HepG2 (cell line): ENCODE data around the gene SDHAF3. TPM values are rescaled to one million over a fixed set of nuclear protein-coding genes. Genes with fewer than 3 reads are reported as not detected.

Source experiments
- ATF7 ChIP-seq, 2 experiments: fragments of 450-650 bp in 1 of 2; sonication (generic) in 1 of 2; formaldehyde crosslinking in 1 of 2; IDR thresholded peaks; 2 replicates each; pipeline versions ENCODE4 v1.4.0 to v1.6.1; 2016 to 2020; ENCODE audit warnings: antibody characterized with exemption in 1 of 2, mild to moderate bottlenecking in 1 of 2, missing genetic modification reagents in 1 of 2
- CENPX ChIP-seq: sonication (generic); formaldehyde crosslinking; IDR thresholded peaks from 2 replicates; pipeline ENCODE4 v1.9.0; 2021; ENCODE audit warnings: mild to moderate bottlenecking, missing genetic modification reagents, moderate library complexity
- CSRNP1 ChIP-seq: sonication (generic); formaldehyde crosslinking; IDR thresholded peaks from 2 replicates; pipeline ENCODE4 v1.8.1; 2023; ENCODE audit warnings: mild to moderate bottlenecking, missing genetic modification reagents
- EZH2 ChIP-seq: conservative IDR thresholded peaks from 2 replicates; pipeline ENCODE4 v1.6.1; 2012; ENCODE audit warnings: mild to moderate bottlenecking, low read depth, low read length, moderate library complexity
- HNF4A ChIP-seq: sonication (generic); formaldehyde crosslinking; IDR thresholded peaks from 2 replicates; pipeline ENCODE4 v1.4.0; 2020; ENCODE audit warnings: missing genetic modification reagents
- MLLT10 ChIP-seq: sonication (generic); formaldehyde crosslinking; IDR thresholded peaks from 2 replicates; pipeline ENCODE4 v1.4.0; 2020; ENCODE audit warnings: missing genetic modification reagents
- RFXAP ChIP-seq: sonication (generic); formaldehyde crosslinking; IDR thresholded peaks from 2 replicates; pipeline ENCODE4 v1.4.0; 2020; ENCODE audit warnings: missing genetic modification reagents, borderline replicate concordance
- SOX13 ChIP-seq, 3 experiments: fragments of 450-650 bp in 1 of 3; sonication (generic) in 1 of 3; formaldehyde crosslinking in 1 of 3; IDR thresholded peaks in 2 of 3; conservative IDR thresholded peaks in 1 of 3; 2 replicates each; pipeline versions ENCODE4 v1.5.0 to v1.6.1; 2016 to 2020; ENCODE audit warnings: antibody characterized with exemption in 1 of 3, mild to moderate bottlenecking in 1 of 3, missing compliant biosample characterization in 1 of 3, missing genetic modification reagents in 1 of 3, moderate library complexity in 1 of 3
- ZBTB38 ChIP-seq: sonication (generic); formaldehyde crosslinking; IDR thresholded peaks from 2 replicates; pipeline ENCODE4 v1.5.1; 2020; ENCODE audit warnings: mild to moderate bottlenecking, missing genetic modification reagents
- ZBTB42 ChIP-seq: sonication (generic); formaldehyde crosslinking; IDR thresholded peaks from 2 replicates; pipeline ENCODE4 v1.5.0; 2020; ENCODE audit warnings: mild to moderate bottlenecking, missing genetic modification reagents
- ZFP36 ChIP-seq: fragments of 150-350 bp; IDR thresholded peaks from 2 replicates; pipeline ENCODE4 v1.6.1; 2018; ENCODE audit warnings: borderline replicate concordance, low read length, low read depth; ENCODE audit not compliant: partially characterized antibody
- ZNF274 ChIP-seq: sonication (generic); formaldehyde crosslinking; IDR thresholded peaks from 2 replicates; pipeline ENCODE4 v1.5.1; 2020; ENCODE audit warnings: mild to moderate bottlenecking, missing genetic modification reagents
- ZNF597 ChIP-seq: sonication (generic); formaldehyde crosslinking; IDR thresholded peaks from 2 replicates; pipeline ENCODE4 v1.5.0; 2020; ENCODE audit warnings: missing genetic modification reagents
- ZNF775 ChIP-seq: sonication (generic); formaldehyde crosslinking; IDR thresholded peaks from 2 replicates; pipeline ENCODE4 v1.4.0; 2020; ENCODE audit warnings: missing genetic modification reagents, mild to moderate bottlenecking, moderate library complexity, borderline replicate concordance
- ZNF83 ChIP-seq: sonication (generic); formaldehyde crosslinking; IDR thresholded peaks from 2 replicates; pipeline ENCODE4 v1.4.0; 2020; ENCODE audit warnings: missing genetic modification reagents, mild to moderate bottlenecking, borderline replicate concordance
- polyA plus RNA-seq, 8 experiments: library from polyadenylated mRNA; depleted of rRNA in 3 of 8; stranded (reverse) in 7 of 8; unstranded in 1 of 8; fragments of >200 nt; fragmentation: Illumina TruSeq in 4 of 8; extraction: Trizol in 4 of 8; gene quantifications; 2 replicates each; pipeline versions ENCODE4 v1.2.1 to v1.2.3, GENCODE V29; 2011 to 2016; ENCODE audit warnings: low read depth in 4 of 8, missing spikeins in 1 of 8, mixed read lengths in 1 of 8; ENCODE audit not compliant: insufficient read depth in 1 of 8
- total RNA-seq, 5 experiments: library from RNA; depleted of rRNA; stranded (reverse); fragments of >200 nt; fragmentation: Illumina TruSeq; extraction: Trizol; gene quantifications; 2 replicates each; pipeline ENCODE4 v1.2.3, GENCODE V29; 2016; ENCODE audit warnings: low read depth in 1 of 5
- TF ChIP-seq, protein P1 (sequence below): IDR thresholded peaks from 2 replicates; pipeline ENCODE4 v1.6.1; 2012; ENCODE audit warnings: low read length, improper control_type of control experiment
- TF ChIP-seq, protein P2 (sequence below): sonication (generic); formaldehyde crosslinking; IDR thresholded peaks from 2 replicates; pipeline ENCODE4 v1.4.0; 2020; ENCODE audit warnings: missing genetic modification reagents, borderline replicate concordance

SDHAF3 gene
- total and polyA plus RNA-seq, 2 of the 13 experiments (the other 11 are each of a cell fraction or from before 2014, with no cell fraction given), result 15.2 to 32.6 TPM

DNA sequence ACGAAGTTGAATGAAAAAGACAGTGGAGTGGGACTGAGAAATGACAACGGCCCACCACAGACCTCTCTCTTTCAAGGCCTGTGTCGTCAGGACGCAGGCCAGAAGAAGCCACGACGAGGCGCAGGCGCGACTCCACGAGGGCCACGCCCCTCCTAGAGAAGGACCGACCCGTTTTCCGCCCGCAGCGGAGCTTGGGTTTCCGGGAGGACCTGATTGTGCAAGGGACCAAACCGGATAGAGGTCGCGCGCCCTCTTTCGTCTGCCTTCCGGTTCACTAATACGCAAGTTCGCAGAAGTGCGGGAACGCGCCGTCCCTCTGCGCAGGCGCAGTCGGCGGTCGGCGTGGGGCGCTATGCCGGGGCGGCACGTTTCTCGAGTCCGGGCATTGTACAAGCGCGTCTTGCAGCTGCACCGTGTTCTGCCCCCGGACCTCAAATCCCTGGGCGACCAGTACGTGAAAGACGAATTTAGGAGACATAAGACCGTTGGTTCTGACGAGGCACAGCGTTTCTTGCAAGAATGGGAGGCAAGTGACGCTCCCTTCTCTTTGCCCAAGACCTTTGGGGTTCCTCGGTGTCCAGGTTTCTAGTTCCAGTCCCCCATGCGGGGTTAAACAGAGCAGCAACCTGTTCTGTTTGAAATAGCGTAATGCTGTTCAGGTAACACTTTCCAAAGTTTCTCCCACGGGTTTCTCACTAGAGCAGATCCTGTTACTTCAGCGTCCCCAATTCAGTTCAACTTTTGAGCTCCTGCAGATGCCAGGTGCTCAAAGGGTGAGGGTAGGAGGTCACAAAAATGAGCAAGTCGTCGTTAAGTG lies at the start of gene SDHAF3 (continued):
- TF ChIP-seq ZNF775 (CRISPR knock-in tag) (0 out of 2 replicates have a peak, but pooled peaks have one; percentile 36), CENPX (CRISPR knock-in tag) (no peak), HNF4A (CRISPR knock-in tag) (peak; percentile 46; the same call in 1 of the 2 replicates), CSRNP1 (CRISPR knock-in tag) (peak; percentile 85), ZBTB42 (CRISPR knock-in tag) (peak; percentile 61; the same call in 1 of the 2 replicates), SOX13 (IDR thresholded peaks at IDR 0.05) (peak; percentile 55; the same call in 1 of the 2 replicates), SOX13 (CRISPR knock-in tag; conservative IDR thresholded peaks at IDR 0.05 in 1 of 2, IDR thresholded peaks at IDR 0.05 in 1 of 2) (peak in 1 of 2 experiments; percentile 59; a peak in 2 of 4 replicates), ZNF83 (CRISPR knock-in tag) (peak; percentile 99; the same call in 1 of the 2 replicates), ZFP36 (peak; percentile 17), ZNF597 (CRISPR knock-in tag) (no peak), MLLT10 (CRISPR knock-in tag) (no peak), RFXAP (CRISPR knock-in tag) (peak; percentile 50; the same call in 1 of the 2 replicates), ZNF274 (peak; percentile 91), ZBTB38 (peak; percentile 97), ATF7 (IDR thresholded peaks at IDR 0.05) (no peak), ATF7 (CRISPR knock-in tag; IDR thresholded peaks at IDR 0.05) (peak; percentile 92), EZH2 (no peak)
- TF ChIP-seq, protein P1, sequence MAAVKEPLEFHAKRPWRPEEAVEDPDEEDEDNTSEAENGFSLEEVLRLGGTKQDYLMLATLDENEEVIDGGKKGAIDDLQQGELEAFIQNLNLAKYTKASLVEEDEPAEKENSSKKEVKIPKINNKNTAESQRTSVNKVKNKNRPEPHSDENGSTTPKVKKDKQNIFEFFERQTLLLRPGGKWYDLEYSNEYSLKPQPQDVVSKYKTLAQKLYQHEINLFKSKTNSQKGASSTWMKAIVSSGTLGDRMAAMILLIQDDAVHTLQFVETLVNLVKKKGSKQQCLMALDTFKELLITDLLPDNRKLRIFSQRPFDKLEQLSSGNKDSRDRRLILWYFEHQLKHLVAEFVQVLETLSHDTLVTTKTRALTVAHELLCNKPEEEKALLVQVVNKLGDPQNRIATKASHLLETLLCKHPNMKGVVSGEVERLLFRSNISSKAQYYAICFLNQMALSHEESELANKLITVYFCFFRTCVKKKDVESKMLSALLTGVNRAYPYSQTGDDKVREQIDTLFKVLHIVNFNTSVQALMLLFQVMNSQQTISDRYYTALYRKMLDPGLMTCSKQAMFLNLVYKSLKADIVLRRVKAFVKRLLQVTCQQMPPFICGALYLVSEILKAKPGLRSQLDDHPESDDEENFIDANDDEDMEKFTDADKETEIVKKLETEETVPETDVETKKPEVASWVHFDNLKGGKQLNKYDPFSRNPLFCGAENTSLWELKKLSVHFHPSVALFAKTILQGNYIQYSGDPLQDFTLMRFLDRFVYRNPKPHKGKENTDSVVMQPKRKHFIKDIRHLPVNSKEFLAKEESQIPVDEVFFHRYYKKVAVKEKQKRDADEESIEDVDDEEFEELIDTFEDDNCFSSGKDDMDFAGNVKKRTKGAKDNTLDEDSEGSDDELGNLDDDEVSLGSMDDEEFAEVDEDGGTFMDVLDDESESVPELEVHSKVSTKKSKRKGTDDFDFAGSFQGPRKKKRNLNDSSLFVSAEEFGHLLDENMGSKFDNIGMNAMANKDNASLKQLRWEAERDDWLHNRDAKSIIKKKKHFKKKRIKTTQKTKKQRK, result no peak
- TF ChIP-seq, protein P2, sequence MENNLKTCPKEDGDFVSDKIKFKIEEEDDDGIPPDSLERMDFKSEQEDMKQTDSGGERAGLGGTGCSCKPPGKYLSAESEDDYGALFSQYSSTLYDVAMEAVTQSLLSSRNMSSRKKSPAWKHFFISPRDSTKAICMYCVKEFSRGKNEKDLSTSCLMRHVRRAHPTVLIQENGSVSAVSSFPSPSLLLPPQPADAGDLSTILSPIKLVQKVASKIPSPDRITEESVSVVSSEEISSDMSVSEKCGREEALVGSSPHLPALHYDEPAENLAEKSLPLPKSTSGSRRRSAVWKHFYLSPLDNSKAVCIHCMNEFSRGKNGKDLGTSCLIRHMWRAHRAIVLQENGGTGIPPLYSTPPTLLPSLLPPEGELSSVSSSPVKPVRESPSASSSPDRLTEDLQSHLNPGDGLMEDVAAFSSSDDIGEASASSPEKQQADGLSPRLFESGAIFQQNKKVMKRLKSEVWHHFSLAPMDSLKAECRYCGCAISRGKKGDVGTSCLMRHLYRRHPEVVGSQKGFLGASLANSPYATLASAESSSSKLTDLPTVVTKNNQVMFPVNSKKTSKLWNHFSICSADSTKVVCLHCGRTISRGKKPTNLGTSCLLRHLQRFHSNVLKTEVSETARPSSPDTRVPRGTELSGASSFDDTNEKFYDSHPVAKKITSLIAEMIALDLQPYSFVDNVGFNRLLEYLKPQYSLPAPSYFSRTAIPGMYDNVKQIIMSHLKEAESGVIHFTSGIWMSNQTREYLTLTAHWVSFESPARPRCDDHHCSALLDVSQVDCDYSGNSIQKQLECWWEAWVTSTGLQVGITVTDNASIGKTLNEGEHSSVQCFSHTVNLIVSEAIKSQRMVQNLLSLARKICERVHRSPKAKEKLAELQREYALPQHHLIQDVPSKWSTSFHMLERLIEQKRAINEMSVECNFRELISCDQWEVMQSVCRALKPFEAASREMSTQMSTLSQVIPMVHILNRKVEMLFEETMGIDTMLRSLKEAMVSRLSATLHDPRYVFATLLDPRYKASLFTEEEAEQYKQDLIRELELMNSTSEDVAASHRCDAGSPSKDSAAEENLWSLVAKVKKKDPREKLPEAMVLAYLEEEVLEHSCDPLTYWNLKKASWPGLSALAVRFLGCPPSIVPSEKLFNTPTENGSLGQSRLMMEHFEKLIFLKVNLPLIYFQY (CRISPR knock-in tag), result peak; percentile 93
